SK-N-SH treated with all-trans-retinoic acid at 6 μM for 48 hours (cell line): ENCODE measurements around the gene STAMBPL1.

Source experiments
- ATAC-seq: fragments of 200-7000 bp; cut with Tn5 transposase; 3 replicates; pipeline ENCODE4 v1.9.1; 2020; ENCODE audit warnings: mild to moderate bottlenecking, moderate library complexity
- ARNTL ChIP-seq: fragments of 450-650 bp; formaldehyde crosslinking; IDR thresholded peaks from 2 replicates; pipeline ENCODE4 v1.5.0; 2020; ENCODE audit warnings: low read depth, mild to moderate bottlenecking, moderate library complexity, borderline replicate concordance
- BACH2 ChIP-seq: fragments of 250-450 bp; sonication (Bioruptor Pico); IDR thresholded peaks from 2 replicates; pipeline ENCODE4 v1.9.0; 2021; ENCODE audit warnings: mild to moderate bottlenecking, borderline replicate concordance
- CSDC2 ChIP-seq: fragments of 250-450 bp; sonication (Bioruptor Pico); IDR thresholded peaks from 2 replicates; pipeline ENCODE4 v1.5.0; 2020; ENCODE audit warnings: mild to moderate bottlenecking, moderate library complexity
- ESRRG ChIP-seq: fragments of 250-450 bp; sonication (Bioruptor Pico); IDR thresholded peaks from 2 replicates; pipeline ENCODE4 v1.6.1; 2021; ENCODE audit warnings: mild to moderate bottlenecking
- ISL1 ChIP-seq: fragments of 250-450 bp; sonication (Bioruptor Pico); IDR thresholded peaks from 2 replicates; pipeline ENCODE4 v2.1.2; 2022; ENCODE audit warnings: mild to moderate bottlenecking, moderate library complexity
- PPARA ChIP-seq: fragments of 250-450 bp; sonication (Bioruptor Pico); IDR thresholded peaks from 2 replicates; pipeline ENCODE4 v1.5.0; 2020; ENCODE audit warnings: mild to moderate bottlenecking, borderline replicate concordance
- RARB ChIP-seq: fragments of 250-450 bp; sonication (Bioruptor Pico); IDR thresholded peaks from 2 replicates; pipeline ENCODE4 v1.8.0; 2021; ENCODE audit warnings: mild to moderate bottlenecking, moderate library complexity
- TCF4 ChIP-seq: fragments of 250-450 bp; sonication (Bioruptor Pico); IDR thresholded peaks from 2 replicates; pipeline ENCODE4 v1.8.0; 2021; ENCODE audit warnings: mild to moderate bottlenecking, moderate library complexity, borderline replicate concordance
- TOX ChIP-seq: fragments of 250-450 bp; sonication (Bioruptor Pico); IDR thresholded peaks from 2 replicates; pipeline ENCODE4 v1.8.0; 2021; ENCODE audit warnings: mild to moderate bottlenecking, moderate library complexity, borderline replicate concordance
- ZC3H10 ChIP-seq: fragments of 250-450 bp; sonication (Bioruptor Pico); IDR thresholded peaks from 2 replicates; pipeline ENCODE4 v1.5.1; 2021; ENCODE audit warnings: mild to moderate bottlenecking, moderate library complexity
- ZNF565 ChIP-seq: fragments of 450-650 bp; formaldehyde crosslinking; conservative IDR thresholded peaks from 2 replicates; pipeline ENCODE4 v1.5.0; 2020; ENCODE audit warnings: low read depth, mild to moderate bottlenecking, moderate library complexity
- ZNF70 ChIP-seq: fragments of 450-650 bp; formaldehyde crosslinking; IDR thresholded peaks from 2 replicates; pipeline ENCODE4 v1.5.0; 2020; ENCODE audit warnings: mild to moderate bottlenecking, moderate library complexity
- ZNF8 ChIP-seq: fragments of 450-650 bp; formaldehyde crosslinking; IDR thresholded peaks from 2 replicates; pipeline ENCODE4 v1.5.0; 2020; ENCODE audit warnings: mild to moderate bottlenecking, moderate library complexity
- TF ChIP-seq, protein P1 (sequence below): fragments of 250-450 bp; sonication (Bioruptor Pico); IDR thresholded peaks from 2 replicates; pipeline ENCODE4 v1.8.0; 2020; ENCODE audit warnings: mild to moderate bottlenecking, moderate library complexity, borderline replicate concordance
- TF ChIP-seq, protein P2 (sequence below): fragments of 250-450 bp; sonication (Bioruptor Pico); IDR thresholded peaks from 2 replicates; pipeline ENCODE4 v1.5.1; 2021; ENCODE audit warnings: mild to moderate bottlenecking, moderate library complexity
- TF ChIP-seq, protein P3 (sequence below): fragments of 250-450 bp; sonication (Bioruptor Pico); IDR thresholded peaks from 2 replicates; pipeline ENCODE4 v1.5.0; 2020; ENCODE audit warnings: mild to moderate bottlenecking, moderate library complexity
- TF ChIP-seq, protein P4 (sequence below): fragments of 250-450 bp; sonication (Bioruptor Pico); IDR thresholded peaks from 2 replicates; pipeline ENCODE4 v1.5.1; 2020; ENCODE audit warnings: low read depth, mild to moderate bottlenecking, moderate library complexity
- TF ChIP-seq, protein P5 (sequence below): fragments of 250-450 bp; sonication (Bioruptor Pico); IDR thresholded peaks from 2 replicates; pipeline ENCODE4 v1.8.0; 2021; ENCODE audit warnings: low read depth, mild to moderate bottlenecking, moderate library complexity, borderline replicate concordance

The STAMBPL1 gene

DNA sequence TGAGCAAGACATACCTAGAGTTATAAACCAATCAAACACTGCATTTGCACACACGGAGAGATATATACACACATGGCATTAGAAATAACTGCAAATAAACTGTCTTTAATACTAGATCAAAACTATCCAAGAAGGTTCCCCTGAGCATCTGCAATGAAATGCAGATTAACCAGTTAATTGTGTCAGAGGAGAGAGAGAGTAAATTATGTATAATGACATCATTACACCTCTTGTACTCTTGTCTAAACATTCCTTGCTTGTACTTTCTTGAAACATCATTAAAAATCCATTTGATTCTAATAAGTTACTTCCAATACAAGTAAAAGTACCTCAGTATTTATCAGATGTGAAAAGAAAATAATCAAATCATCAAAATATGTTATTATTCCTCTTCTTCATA, 29.3 kb upstream of the STAMBPL1 start (continued):
- TF ChIP-seq, protein P1, sequence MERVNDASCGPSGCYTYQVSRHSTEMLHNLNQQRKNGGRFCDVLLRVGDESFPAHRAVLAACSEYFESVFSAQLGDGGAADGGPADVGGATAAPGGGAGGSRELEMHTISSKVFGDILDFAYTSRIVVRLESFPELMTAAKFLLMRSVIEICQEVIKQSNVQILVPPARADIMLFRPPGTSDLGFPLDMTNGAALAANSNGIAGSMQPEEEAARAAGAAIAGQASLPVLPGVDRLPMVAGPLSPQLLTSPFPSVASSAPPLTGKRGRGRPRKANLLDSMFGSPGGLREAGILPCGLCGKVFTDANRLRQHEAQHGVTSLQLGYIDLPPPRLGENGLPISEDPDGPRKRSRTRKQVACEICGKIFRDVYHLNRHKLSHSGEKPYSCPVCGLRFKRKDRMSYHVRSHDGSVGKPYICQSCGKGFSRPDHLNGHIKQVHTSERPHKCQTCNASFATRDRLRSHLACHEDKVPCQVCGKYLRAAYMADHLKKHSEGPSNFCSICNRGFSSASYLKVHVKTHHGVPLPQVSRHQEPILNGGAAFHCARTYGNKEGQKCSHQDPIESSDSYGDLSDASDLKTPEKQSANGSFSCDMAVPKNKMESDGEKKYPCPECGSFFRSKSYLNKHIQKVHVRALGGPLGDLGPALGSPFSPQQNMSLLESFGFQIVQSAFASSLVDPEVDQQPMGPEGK (CRISPR knock-in tag) = no peak
- TF ChIP-seq, all 23 proteins: peak for 0

DNA sequence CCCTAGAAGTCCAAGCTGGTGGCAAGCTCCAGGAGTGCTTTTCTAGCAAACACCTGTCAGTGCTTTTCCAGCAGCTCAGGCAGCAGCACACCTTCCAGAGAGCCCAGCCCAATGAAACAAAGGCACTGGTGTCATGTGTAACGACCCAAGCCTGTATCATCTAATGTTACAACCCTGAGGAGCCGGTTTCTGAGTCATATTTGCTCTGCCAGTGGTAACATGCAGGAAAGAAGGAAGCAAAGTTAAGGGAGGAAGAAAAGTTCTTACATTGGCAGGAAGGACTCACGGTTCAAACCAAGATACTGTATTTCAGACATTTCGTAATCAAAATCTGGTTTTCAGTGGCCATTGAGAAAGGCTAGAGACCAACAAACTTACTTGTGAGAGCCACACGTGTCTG, 28.3 kb upstream of the STAMBPL1 start, which contains the start of gene ANKRD22:
Gene ANKRD22 (minus strand): TSS at position 139 of the 400 bp plus-strand sequence. CDS start 237 bp downstream, outside the sequence.
- ATAC-seq = peak; percentile 80
- TF ChIP-seq, protein P2, sequence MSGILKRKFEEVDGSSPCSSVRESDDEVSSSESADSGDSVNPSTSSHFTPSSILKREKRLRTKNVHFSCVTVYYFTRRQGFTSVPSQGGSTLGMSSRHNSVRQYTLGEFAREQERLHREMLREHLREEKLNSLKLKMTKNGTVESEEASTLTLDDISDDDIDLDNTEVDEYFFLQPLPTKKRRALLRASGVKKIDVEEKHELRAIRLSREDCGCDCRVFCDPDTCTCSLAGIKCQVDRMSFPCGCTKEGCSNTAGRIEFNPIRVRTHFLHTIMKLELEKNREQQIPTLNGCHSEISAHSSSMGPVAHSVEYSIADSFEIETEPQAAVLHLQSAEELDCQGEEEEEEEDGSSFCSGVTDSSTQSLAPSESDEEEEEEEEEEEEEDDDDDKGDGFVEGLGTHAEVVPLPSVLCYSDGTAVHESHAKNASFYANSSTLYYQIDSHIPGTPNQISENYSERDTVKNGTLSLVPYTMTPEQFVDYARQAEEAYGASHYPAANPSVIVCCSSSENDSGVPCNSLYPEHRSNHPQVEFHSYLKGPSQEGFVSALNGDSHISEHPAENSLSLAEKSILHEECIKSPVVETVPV (CRISPR knock-in tag) = no peak
- TF ChIP-seq TOX (CRISPR knock-in tag) (no peak), ISL1 (CRISPR knock-in tag) (no peak), ZC3H10 (CRISPR knock-in tag) (no peak), RARB (CRISPR knock-in tag) (no peak), ZNF70 (CRISPR knock-in tag) (no peak), PPARA (CRISPR knock-in tag) (no peak), TCF4 (CRISPR knock-in tag) (no peak), ZNF8 (CRISPR knock-in tag) (no peak), ARNTL (no peak), BACH2 (no peak), ESRRG (no peak)
- TF ChIP-seq, protein P1 (CRISPR knock-in tag) = no peak
- TF ChIP-seq, protein P3, sequence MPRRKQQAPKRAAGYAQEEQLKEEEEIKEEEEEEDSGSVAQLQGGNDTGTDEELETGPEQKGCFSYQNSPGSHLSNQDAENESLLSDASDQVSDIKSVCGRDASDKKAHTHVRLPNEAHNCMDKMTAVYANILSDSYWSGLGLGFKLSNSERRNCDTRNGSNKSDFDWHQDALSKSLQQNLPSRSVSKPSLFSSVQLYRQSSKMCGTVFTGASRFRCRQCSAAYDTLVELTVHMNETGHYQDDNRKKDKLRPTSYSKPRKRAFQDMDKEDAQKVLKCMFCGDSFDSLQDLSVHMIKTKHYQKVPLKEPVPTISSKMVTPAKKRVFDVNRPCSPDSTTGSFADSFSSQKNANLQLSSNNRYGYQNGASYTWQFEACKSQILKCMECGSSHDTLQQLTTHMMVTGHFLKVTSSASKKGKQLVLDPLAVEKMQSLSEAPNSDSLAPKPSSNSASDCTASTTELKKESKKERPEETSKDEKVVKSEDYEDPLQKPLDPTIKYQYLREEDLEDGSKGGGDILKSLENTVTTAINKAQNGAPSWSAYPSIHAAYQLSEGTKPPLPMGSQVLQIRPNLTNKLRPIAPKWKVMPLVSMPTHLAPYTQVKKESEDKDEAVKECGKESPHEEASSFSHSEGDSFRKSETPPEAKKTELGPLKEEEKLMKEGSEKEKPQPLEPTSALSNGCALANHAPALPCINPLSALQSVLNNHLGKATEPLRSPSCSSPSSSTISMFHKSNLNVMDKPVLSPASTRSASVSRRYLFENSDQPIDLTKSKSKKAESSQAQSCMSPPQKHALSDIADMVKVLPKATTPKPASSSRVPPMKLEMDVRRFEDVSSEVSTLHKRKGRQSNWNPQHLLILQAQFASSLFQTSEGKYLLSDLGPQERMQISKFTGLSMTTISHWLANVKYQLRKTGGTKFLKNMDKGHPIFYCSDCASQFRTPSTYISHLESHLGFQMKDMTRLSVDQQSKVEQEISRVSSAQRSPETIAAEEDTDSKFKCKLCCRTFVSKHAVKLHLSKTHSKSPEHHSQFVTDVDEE (CRISPR knock-in tag) = no peak
- TF ChIP-seq, protein P4, sequence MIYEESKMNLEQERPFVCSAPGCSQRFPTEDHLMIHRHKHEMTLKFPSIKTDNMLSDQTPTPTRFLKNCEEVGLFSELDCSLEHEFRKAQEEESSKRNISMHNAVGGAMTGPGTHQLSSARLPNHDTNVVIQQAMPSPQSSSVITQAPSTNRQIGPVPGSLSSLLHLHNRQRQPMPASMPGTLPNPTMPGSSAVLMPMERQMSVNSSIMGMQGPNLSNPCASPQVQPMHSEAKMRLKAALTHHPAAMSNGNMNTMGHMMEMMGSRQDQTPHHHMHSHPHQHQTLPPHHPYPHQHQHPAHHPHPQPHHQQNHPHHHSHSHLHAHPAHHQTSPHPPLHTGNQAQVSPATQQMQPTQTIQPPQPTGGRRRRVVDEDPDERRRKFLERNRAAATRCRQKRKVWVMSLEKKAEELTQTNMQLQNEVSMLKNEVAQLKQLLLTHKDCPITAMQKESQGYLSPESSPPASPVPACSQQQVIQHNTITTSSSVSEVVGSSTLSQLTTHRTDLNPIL (CRISPR knock-in tag) = no peak

DNA sequence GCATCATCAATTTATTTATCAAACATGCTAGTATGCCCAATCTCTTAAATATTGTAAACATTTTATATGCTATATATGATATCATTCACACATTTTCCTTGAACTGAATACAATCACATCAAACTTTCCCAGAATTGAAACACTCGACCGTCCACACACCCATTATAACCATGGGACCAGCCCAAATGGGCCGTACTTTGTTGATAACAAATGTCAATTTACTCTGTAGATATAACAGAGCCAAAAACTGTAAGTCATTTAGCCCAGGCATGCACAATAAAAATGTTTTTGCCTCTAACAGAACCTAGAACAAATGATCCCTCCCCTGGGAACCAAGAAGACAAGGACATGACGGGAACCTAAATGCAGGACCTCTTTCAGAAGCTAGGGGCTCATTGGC, 27.7 kb upstream of the STAMBPL1 start:
- TF ChIP-seq ZNF565 (CRISPR knock-in tag) = no peak
- no peak for TF ChIP-seq ISL1 (CRISPR knock-in tag)
- TF ChIP-seq, protein P4 (CRISPR knock-in tag) = no peak
- no peak for TF ChIP-seq TCF4 (CRISPR knock-in tag)
- TF ChIP-seq CSDC2 (CRISPR knock-in tag) = no peak
- no peak for TF ChIP-seq RARB (CRISPR knock-in tag)
- TF ChIP-seq, protein P5, sequence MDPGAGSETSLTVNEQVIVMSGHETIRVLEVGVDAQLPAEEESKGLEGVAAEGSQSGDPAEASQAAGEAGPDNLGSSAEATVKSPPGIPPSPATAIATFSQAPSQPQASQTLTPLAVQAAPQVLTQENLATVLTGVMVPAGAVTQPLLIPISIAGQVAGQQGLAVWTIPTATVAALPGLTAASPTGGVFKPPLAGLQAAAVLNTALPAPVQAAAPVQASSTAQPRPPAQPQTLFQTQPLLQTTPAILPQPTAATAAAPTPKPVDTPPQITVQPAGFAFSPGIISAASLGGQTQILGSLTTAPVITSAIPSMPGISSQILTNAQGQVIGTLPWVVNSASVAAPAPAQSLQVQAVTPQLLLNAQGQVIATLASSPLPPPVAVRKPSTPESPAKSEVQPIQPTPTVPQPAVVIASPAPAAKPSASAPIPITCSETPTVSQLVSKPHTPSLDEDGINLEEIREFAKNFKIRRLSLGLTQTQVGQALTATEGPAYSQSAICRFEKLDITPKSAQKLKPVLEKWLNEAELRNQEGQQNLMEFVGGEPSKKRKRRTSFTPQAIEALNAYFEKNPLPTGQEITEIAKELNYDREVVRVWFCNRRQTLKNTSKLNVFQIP (CRISPR knock-in tag) = no peak
- ATAC-seq = no peak
